ENCODE results near the gene TULP4. TPM values are rescaled to one million over a fixed set of nuclear protein-coding genes. Genes with fewer than 3 reads are reported as not detected.
"Not testable (repeated sequence)": the region's sequence is repeated elsewhere in the genome, so short reads cannot be mapped to it uniquely, and the experiment has no call there.

Gene TULP4
- total RNA-seq, 4 donors from 2014 or later, result 129 to 170 (median 156) TPM

DNA sequence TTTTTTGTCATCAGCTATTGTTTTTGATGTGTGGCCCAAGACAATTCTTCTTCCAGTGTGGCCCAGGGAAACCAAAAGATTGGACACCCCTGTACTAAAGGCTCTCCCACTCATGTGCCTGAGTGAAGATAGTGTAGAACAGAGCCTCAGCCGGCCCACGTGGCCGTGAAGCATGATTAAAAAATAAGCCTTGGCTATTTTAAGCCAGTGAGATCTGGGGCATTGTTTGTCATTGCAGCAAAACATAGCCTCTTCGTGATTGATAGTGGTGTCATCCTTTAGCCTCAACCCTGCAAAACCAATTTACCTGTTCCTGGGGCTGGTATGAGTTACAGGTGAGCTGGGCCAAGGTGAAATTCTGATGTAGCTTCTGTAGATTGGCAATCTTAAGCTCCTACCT lies 85.3 kb downstream of the TULP4 start:
- peak; percentile 45 for DNase-seq (ENCODE audit: extremely low spot score)
- no peak overlapping the region for H3K27ac ChIP-seq (replicated peaks in 1 of 4)
- H3K27me3 ChIP-seq, result no peaks in the 10 kb centered on the region
- no peak overlapping the region for H3K4me3 ChIP-seq
- H3K9me3 ChIP-seq, result no peaks in the 10 kb centered on the region
- TF ChIP-seq, protein P1, sequence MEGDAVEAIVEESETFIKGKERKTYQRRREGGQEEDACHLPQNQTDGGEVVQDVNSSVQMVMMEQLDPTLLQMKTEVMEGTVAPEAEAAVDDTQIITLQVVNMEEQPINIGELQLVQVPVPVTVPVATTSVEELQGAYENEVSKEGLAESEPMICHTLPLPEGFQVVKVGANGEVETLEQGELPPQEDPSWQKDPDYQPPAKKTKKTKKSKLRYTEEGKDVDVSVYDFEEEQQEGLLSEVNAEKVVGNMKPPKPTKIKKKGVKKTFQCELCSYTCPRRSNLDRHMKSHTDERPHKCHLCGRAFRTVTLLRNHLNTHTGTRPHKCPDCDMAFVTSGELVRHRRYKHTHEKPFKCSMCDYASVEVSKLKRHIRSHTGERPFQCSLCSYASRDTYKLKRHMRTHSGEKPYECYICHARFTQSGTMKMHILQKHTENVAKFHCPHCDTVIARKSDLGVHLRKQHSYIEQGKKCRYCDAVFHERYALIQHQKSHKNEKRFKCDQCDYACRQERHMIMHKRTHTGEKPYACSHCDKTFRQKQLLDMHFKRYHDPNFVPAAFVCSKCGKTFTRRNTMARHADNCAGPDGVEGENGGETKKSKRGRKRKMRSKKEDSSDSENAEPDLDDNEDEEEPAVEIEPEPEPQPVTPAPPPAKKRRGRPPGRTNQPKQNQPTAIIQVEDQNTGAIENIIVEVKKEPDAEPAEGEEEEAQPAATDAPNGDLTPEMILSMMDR (IDR thresholded peaks at IDR 0.05), result no peak
- TF ChIP-seq POLR2AphosphoS5 (IDR thresholded peaks at IDR 0.05), result no peak
- TF ChIP-seq EP300 (IDR thresholded peaks at IDR 0.05), result no peak
- TF ChIP-seq POLR2A (IDR thresholded peaks at IDR 0.05; ENCODE audit: low read depth), result no peak
- no peaks in the 10 kb centered on the region for H3K36me3 ChIP-seq
- intact Hi-C loops (cut with DNase I), result no loop called here
- peaks cover 0 to 12% (median 5%) of the 10 kb centered on the region in 4 donors for H3K4me1 ChIP-seq
- WGBS, result 92% methylated on average over 4 of the region's 4 CpGs

DNA sequence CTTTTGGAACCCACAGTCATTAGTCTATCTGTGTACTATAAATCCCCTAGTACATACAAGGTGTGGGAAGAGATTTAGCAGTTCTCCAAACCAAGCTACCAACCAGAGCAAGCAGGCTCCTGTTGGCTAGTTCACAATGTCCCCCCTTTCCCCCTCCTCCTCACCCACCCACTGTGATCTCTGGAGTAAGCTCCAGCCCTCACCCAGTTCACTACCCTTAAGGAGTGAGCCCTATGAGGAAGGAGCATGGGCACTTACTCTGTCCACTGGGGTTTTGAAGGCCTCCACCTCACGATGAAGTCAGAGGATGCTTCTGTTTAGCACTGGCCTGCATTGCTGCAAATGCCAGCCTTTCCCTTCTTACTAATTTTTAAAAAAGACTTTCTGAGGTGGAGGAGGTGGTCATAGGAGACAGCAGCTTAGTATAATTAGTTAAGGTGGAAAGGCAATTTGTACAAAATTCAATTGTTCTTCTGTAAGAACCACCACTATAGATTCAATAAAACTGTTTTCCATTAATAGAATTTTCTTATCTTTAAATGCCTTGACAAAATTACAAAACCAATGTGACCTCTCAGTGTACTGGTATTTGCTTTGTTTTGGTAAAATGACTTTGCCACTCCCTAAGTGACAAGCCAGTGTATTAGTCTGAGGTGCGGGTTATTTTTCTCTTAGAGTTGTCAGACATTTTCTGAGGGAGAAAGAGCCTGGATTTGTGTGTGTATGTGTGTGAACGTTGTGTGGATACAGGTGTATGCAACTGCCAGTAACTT lies 86.2 kb downstream of the TULP4 start:
- H3K27me3 ChIP-seq, result no peaks in the 10 kb centered on the region
- WGBS, result 63% methylated on average over 3 of the region's 3 CpGs
- peaks cover 0 to 12% (median 5%) of the 10 kb centered on the region in 4 donors for H3K4me1 ChIP-seq
- no peaks in the 10 kb centered on the region for H3K36me3 ChIP-seq
- no peak overlapping the region for H3K27ac ChIP-seq (replicated peaks in 1 of 4)
- intact Hi-C loops (cut with DNase I), result no loop called here
- TF ChIP-seq, protein P1 (IDR thresholded peaks at IDR 0.05), result no peak
- H3K4me3 ChIP-seq, result no peak overlapping the region
- H3K9me3 ChIP-seq, result no peaks in the 10 kb centered on the region
- peak; percentile 89 for DNase-seq (ENCODE audit: extremely low spot score)

DNA sequence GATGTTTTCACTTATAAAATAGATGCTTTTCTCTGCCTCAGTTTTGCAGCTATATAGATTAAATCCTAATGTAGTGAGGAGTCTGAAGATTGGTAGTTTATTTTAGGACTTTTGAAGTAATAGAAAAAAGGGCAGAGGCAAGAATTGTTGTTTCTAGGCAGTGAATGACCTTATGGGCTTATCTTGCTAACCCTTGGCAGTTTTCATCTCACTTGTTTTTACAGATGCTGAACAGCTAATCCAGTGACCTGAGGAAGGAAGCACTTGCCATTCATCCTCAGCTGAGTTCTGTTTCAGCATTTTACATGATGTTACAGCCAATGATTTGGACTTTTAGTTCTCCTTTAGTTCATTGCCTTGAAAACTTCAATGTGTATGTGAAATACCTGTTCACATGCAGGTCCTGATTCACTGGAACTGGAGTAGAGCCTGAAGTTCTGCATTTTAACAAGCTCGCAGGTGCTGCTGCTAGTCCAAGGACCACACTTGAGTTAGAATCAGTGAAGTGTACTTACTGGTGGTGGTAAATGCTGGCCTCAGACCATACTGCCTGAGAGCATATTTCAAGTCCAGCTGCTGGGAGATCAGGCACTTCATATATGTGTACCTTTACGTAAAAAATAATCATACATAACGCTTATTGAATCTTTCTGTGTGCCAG lies 86.9 kb downstream of the TULP4 start:
- H3K9me3 ChIP-seq, result no peaks in the 10 kb centered on the region
- WGBS, result 96% methylated on average over 3 of the region's 3 CpGs
- no peaks in the 10 kb centered on the region for H3K27me3 ChIP-seq
- H3K4me1 ChIP-seq, result peaks cover 0 to 12% (median 5%) of the 10 kb centered on the region in 4 donors
- intact Hi-C loops (cut with DNase I), result no loop called here
- H3K36me3 ChIP-seq, result no peaks in the 10 kb centered on the region
- H3K27ac ChIP-seq (replicated peaks in 1 of 4), result no peak overlapping the region
- peak; percentile 50 for DNase-seq (ENCODE audit: extremely low spot score)
- no peak overlapping the region for H3K4me3 ChIP-seq
- TF ChIP-seq POLR2AphosphoS5 (IDR thresholded peaks at IDR 0.05), result no peak
- no peak for TF ChIP-seq EP300 (IDR thresholded peaks at IDR 0.05)
- TF ChIP-seq POLR2A (IDR thresholded peaks at IDR 0.05; ENCODE audit: low read depth), result no peak
- TF ChIP-seq, protein P1 (IDR thresholded peaks at IDR 0.05), result no peak

GRCh38 chr6:158402184-158402583 lies 89.9 kb downstream of the TULP4 start:
- Histone ChIP-seq H3K9me3 (no peaks in the 10 kb centered on the region), H3K27me3 (no peaks in the 10 kb centered on the region), H3K27ac (replicated peaks in 1 of 4) (no peak overlapping the region), H3K4me1 (peaks cover 0 to 12% (median 5%) of the 10 kb centered on the region in 4 donors), H3K36me3 (no peaks in the 10 kb centered on the region), H3K4me3 (no peak overlapping the region)
- TF ChIP-seq EP300 (IDR thresholded peaks at IDR 0.05) (no peak), POLR2AphosphoS5 (IDR thresholded peaks at IDR 0.05) (no peak), POLR2A (IDR thresholded peaks at IDR 0.05; ENCODE audit: low read depth) (no peak)
- TF ChIP-seq, protein P1 (IDR thresholded peaks at IDR 0.05), result no peak
- DNase-seq (ENCODE audit: extremely low spot score), result no peak
- intact Hi-C loops (cut with DNase I), result no loop called here

- H3K9me3 ChIP-seq; intact Hi-C loops (cut with DNase I); H3K36me3 ChIP-seq; H3K4me3 ChIP-seq; DNase-seq (ENCODE audit: extremely low spot score); H3K27ac ChIP-seq (replicated peaks in 1 of 4); H3K27me3 ChIP-seq: not testable (repeated sequence)
- peaks cover 16 to 32% (median 30%) of the 10 kb centered on the region in 4 donors for H3K4me1 ChIP-seq
- WGBS, result 87% methylated on average over 12 of the region's 12 CpGs
Measured at GRCh38 chr6:158405321-158405831, 93.1 kb downstream of the TULP4 start.
